CD4-positive, alpha-beta T cell treated with Interleukin-21 for 1 hour (primary cell): ENCODE results near the gene KAZN.

ENCODE experiments used
- DNase-seq: peaks from one replicate; pipeline ENCODE4 v3.0.0-alpha.2; 2020

Gene KAZN

GRCh38 chr1:14615549-14616218, 17.2 kb downstream of the KAZN start:
- DNase-seq, result no peak

GRCh38 chr1:14616632-14617396, 18.3 kb downstream of the KAZN start:
- DNase-seq, result no peak

GRCh38 chr1:14617791-14618190, 19.3 kb downstream of the KAZN start:
- no peak for DNase-seq

- DNase-seq, result no peak
These were observed 22.5 kb downstream of the KAZN start for GRCh38 chr1:14620941-14621340.

- no peak for DNase-seq
These were observed 24.6 kb downstream of the KAZN start for GRCh38 chr1:14623090-14623489.

GRCh38 chr1:14624941-14625340, 26.5 kb downstream of the KAZN start:
- DNase-seq, result no peak

GRCh38 chr1:14625572-14625971, 27.1 kb downstream of the KAZN start:
- DNase-seq, result no peak

GRCh38 chr1:14625996-14626395, 27.5 kb downstream of the KAZN start:
- DNase-seq, result no peak

GRCh38 chr1:14626869-14627607, 28.6 kb downstream of the KAZN start:
- no peak for DNase-seq

GRCh38 chr1:14627608-14628489, 29.4 kb downstream of the KAZN start:
- no peak for DNase-seq

- no peak for DNase-seq
These were observed 31.0 kb downstream of the KAZN start for GRCh38 chr1:14629363-14630014.

GRCh38 chr1:14630986-14631385, 32.5 kb downstream of the KAZN start:
- no peak for DNase-seq

- no peak for DNase-seq
These were observed 32.9 kb downstream of the KAZN start for GRCh38 chr1:14631421-14631820.

- DNase-seq, result no peak
These were observed 36.0 kb downstream of the KAZN start for GRCh38 chr1:14634486-14634885.

GRCh38 chr1:14635421-14635820, 36.9 kb downstream of the KAZN start:
- DNase-seq, result no peak

GRCh38 chr1:14636897-14637632, 38.6 kb downstream of the KAZN start:
- no peak for DNase-seq

- no peak for DNase-seq
These were observed 41.0 kb downstream of the KAZN start for GRCh38 chr1:14639291-14640050.

GRCh38 chr1:14642712-14643111, 44.2 kb downstream of the KAZN start:
- DNase-seq, result no peak

GRCh38 chr1:14646973-14647372, 48.5 kb downstream of the KAZN start:
- DNase-seq, result no peak

- DNase-seq, result no peak
These were observed 49.3 kb downstream of the KAZN start for GRCh38 chr1:14647777-14648176.

GRCh38 chr1:14648391-14648790, 49.9 kb downstream of the KAZN start:
- DNase-seq, result no peak
